Sigmoid colon (tissue), 7 donors: ENCODE results near the gene PCDHA1. TPM values are rescaled to one million over a fixed set of nuclear protein-coding genes. Genes with fewer than 3 reads are reported as not detected.

ENCODE experiments used
- DNase-seq: peaks from one replicate; pipeline ENCODE4 v3.0.0-alpha.2; 2019
- H3K27ac ChIP-seq, 4 donors: fragments of 200-600 bp; sonication (generic); one replicate each; pipeline ENCODE4 v1.5.1; 2016 to 2019; ENCODE audit warnings: mild to moderate bottlenecking in 1 of 4
- H3K27me3 ChIP-seq, 3 donors: fragments of 200-600 bp; sonication (generic); one replicate each; pipeline ENCODE4 v1.5.1; 2019; ENCODE audit warnings: mild to moderate bottlenecking in 1 of 3
- H3K36me3 ChIP-seq, 4 donors: fragments of 200-600 bp; sonication (generic); one replicate each; pipeline ENCODE4 v1.5.1; 2016 to 2019
- H3K4me1 ChIP-seq, 4 donors: fragments of 200-600 bp; sonication (generic); one replicate each; pipeline ENCODE4 v1.5.1; 2017 to 2019
- H3K4me3 ChIP-seq, 4 donors: fragments of 200-600 bp; sonication (generic); one replicate each; pipeline ENCODE4 v1.5.1; 2017 to 2019; ENCODE audit warnings: mild to moderate bottlenecking in 2 of 4, moderate library complexity in 1 of 4
- H3K9me3 ChIP-seq, 4 donors: fragments of 200-600 bp in 3 of 4; sonication (generic) in 3 of 4; one replicate each; pipeline versions ENCODE4 v1.5.1 to v1.6.1; 2013 to 2019
- CTCF ChIP-seq, 4 experiments: fragments of 450-650 bp in 3 of 4; fragments of 200-600 bp in 1 of 4; IDR thresholded peaks; one replicate each; pipeline ENCODE4 v1.5.1; 2016 to 2019; ENCODE audit warnings: antibody characterized with exemption in 4 of 4, mild to moderate bottlenecking in 3 of 4, moderate library complexity in 2 of 4
- EP300 ChIP-seq, 4 donors: sonication (generic); formaldehyde crosslinking; IDR thresholded peaks; one replicate each; pipeline ENCODE4 v1.6.1; 2017; ENCODE audit warnings: antibody characterized with exemption in 4 of 4
- POLR2A ChIP-seq, 2 donors: fragments of 450-650 bp; IDR thresholded peaks; one replicate each; pipeline ENCODE4 v1.6.1; 2016; ENCODE audit warnings: antibody characterized with exemption in 2 of 2, mild to moderate bottlenecking in 2 of 2, moderate library complexity in 2 of 2
- POLR2AphosphoS5 ChIP-seq, 4 donors: sonication (generic); formaldehyde crosslinking; IDR thresholded peaks; one replicate each; pipeline ENCODE4 v1.6.1; 2017; ENCODE audit warnings: antibody characterized with exemption in 4 of 4
- WGBS, 2 donors: extraction: QIAGEN DNeasy Blood & Tissue Kit; methylation state at CpG; one replicate each; pipeline ENCODE4 v1.1.7; 2013; 5-methylcytosine and 5-hydroxymethylcytosine counted together
- intact Hi-C: fragments of 100-400 bp; cut with DNase I; formaldehyde crosslinking; loops from one replicate; pipeline ENCODE4 v1.15.1; 2023
- polyA plus RNA-seq, 3 donors: library from polyadenylated mRNA; stranded (reverse); fragments of 200-250 nt; gene quantifications; one replicate each; pipeline ENCODE4 v1.2.3, GENCODE V29; 2013
- total RNA-seq, 4 donors: library from RNA; depleted of rRNA; stranded (reverse); fragments of >200 nt; gene quantifications; one replicate each; pipeline ENCODE4 v1.1.0, GENCODE V29; 2016
- donor health status: healthy with polysubstance abuse.
- donor health status: Bipolar disorder and iron deficiency.
- donor health status: healthy.

Gene PCDHA1
- total and polyA plus RNA-seq, 7 donors, result 0.10 TPM; not detected in 6

- H3K27ac ChIP-seq, result no peak overlapping the region
- DNase-seq, result no peak
- peaks cover 0 to 13% (median 7%) of the 10 kb centered on the region in 4 donors for H3K4me1 ChIP-seq
- intact Hi-C loops, result no loop called here
- TF ChIP-seq CTCF (IDR thresholded peaks at IDR 0.05), result no peak
- TF ChIP-seq POLR2AphosphoS5 (IDR thresholded peaks at IDR 0.05), result no peak
- TF ChIP-seq POLR2A (IDR thresholded peaks at IDR 0.05), result no peak
- TF ChIP-seq EP300 (IDR thresholded peaks at IDR 0.05), result no peak
- no peaks in the 10 kb centered on the region for H3K9me3 ChIP-seq
- WGBS, 2 donors, result 60 to 74% methylated on average over 2 of the region's 2 CpGs
- no peaks in the 10 kb centered on the region for H3K36me3 ChIP-seq
- H3K27me3 ChIP-seq, result peaks cover 0 to 29% (median 14%) of the 10 kb centered on the region in 3 donors
- no peak overlapping the region for H3K4me3 ChIP-seq
Observed at GRCh38 chr5:140998921-140999410, 213.0 kb downstream of the PCDHA1 start.

- Histone ChIP-seq H3K27ac (no peak overlapping the region), H3K4me3 (peak overlapping the region in 3 of 4 donors; percentile 10 to 28 (median 27)), H3K36me3 (no peaks in the 10 kb centered on the region), H3K27me3 (peaks cover 0 to 29% (median 14%) of the 10 kb centered on the region in 3 donors), H3K9me3 (no peaks in the 10 kb centered on the region), H3K4me1 (peaks cover 0 to 13% (median 7%) of the 10 kb centered on the region in 4 donors)
- TF ChIP-seq EP300 (IDR thresholded peaks at IDR 0.05) (no peak), CTCF (IDR thresholded peaks at IDR 0.05) (no peak), POLR2A (IDR thresholded peaks at IDR 0.05) (no peak), POLR2AphosphoS5 (IDR thresholded peaks at IDR 0.05) (no peak)
- no peak for DNase-seq
- WGBS, 2 donors, result 6 to 13% methylated on average over 9 of the region's 9 CpGs
- intact Hi-C loops, result no loop called here
Observed at GRCh38 chr5:141001446-141001843, 215.5 kb downstream of the PCDHA1 start.

DNA sequence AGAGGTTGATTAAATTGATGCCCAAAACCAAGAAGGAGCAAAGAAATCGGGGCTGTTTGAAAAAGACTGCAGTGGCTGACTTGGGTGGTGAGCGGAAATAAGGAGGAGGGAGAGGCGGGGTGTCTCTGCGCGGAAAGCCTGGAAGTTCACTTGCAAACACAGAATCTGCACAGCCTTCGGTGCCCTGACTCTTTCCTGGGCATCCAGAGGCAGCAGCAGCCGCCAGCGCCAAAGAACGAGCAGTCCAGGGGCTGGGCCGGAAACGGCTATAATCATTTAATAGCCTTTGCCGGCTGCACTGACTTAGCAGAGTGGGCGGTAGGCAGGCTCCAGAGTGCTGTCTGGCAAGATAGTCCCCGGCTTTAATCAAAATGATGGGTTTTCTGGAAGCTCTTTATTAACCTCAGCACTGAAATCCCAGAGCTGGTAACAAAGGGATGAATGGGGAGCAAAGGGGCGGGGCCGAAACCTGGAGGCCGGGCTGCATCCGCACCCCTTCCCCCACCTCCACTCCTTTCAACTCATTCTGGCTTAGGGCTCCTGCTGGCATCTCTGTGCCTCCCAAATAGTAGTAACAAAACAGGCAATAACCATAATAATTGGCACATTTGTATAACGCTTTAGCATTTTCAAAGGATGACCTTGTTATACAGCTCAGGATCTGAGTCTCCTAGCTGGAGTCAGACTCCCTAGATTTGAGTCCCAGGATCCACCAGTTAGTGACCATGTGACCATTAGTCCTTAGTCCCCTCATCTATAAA, 216.1 kb downstream of the PCDHA1 start:
- intact Hi-C loops, result no loop called here
- TF ChIP-seq EP300 (IDR thresholded peaks at IDR 0.05) (no peak), POLR2A (IDR thresholded peaks at IDR 0.05) (no peak), CTCF (IDR thresholded peaks at IDR 0.05) (no peak), POLR2AphosphoS5 (IDR thresholded peaks at IDR 0.05) (no peak)
- 5 to 13% methylated on average over 19 of the region's 19 CpGs for WGBS, 2 donors
- no peaks in the 10 kb centered on the region for H3K36me3 ChIP-seq
- H3K27ac ChIP-seq, result no peak overlapping the region
- DNase-seq, result no peak
- peak overlapping the region in 3 of 4 donors; percentile 10 to 28 (median 27) for H3K4me3 ChIP-seq
- no peaks in the 10 kb centered on the region for H3K9me3 ChIP-seq
- peaks cover 0 to 13% (median 7%) of the 10 kb centered on the region in 4 donors for H3K4me1 ChIP-seq
- H3K27me3 ChIP-seq, result peaks cover 0 to 29% (median 14%) of the 10 kb centered on the region in 3 donors

- H3K27ac ChIP-seq, result no peak overlapping the region
- H3K36me3 ChIP-seq, result no peaks in the 10 kb centered on the region
- no peak for TF ChIP-seq CTCF (IDR thresholded peaks at IDR 0.05)
- TF ChIP-seq POLR2AphosphoS5 (IDR thresholded peaks at IDR 0.05), result no peak
- TF ChIP-seq EP300 (IDR thresholded peaks at IDR 0.05), result no peak
- TF ChIP-seq POLR2A (IDR thresholded peaks at IDR 0.05), result no peak
- no peak for DNase-seq
- H3K27me3 ChIP-seq, result peaks cover 0 to 29% (median 14%) of the 10 kb centered on the region in 3 donors
- intact Hi-C loops, result no loop called here
- no peak overlapping the region for H3K4me3 ChIP-seq
- 47 to 56% methylated on average over 3 of the region's 3 CpGs for WGBS, 2 donors
- peaks cover 0 to 13% (median 7%) of the 10 kb centered on the region in 4 donors for H3K4me1 ChIP-seq
- no peaks in the 10 kb centered on the region for H3K9me3 ChIP-seq
Observed at GRCh38 chr5:141002605-141002965, 216.6 kb downstream of the PCDHA1 start.
